ENCODE results near the gene STIM1. TPM values are rescaled to one million over a fixed set of nuclear protein-coding genes. Genes with fewer than 3 reads are reported as not detected.

The STIM1 gene
- total RNA-seq, 1 experiment from 2014 or later: 15.2 TPM

- Mint-ChIP-seq H3K36me3 (ENCODE audit: insufficient read depth in 1 of 3, low read depth in 3 of 3) (no peaks in the 10 kb centered on the region), H3K27me3 (ENCODE audit: low read depth) (no peaks in the 10 kb centered on the region), H3K27ac (no peak overlapping the region), H3K4me3 (no peak overlapping the region), H3K9me3 (no peaks in the 10 kb centered on the region), H3K4me1 (no peaks in the 10 kb centered on the region)
- Histone ChIP-seq H4K20me1 (ENCODE audit: control insufficient read depth, insufficient read depth, insufficient read length) (no peaks in the 10 kb centered on the region), H2BK5ac (ENCODE audit: insufficient read length, low read length) (no peak overlapping the region), H3K9me3 (ENCODE audit: control insufficient read depth, low read depth, low read length) (no peaks in the 10 kb centered on the region), H3K14ac (ENCODE audit: insufficient read depth, low read length) (no peak overlapping the region), H2AFZ (ENCODE audit: low read length) (no peak overlapping the region), H2BK20ac (ENCODE audit: low read depth, low read length, poor library complexity, severe bottlenecking) (no peak overlapping the region), H4K8ac (replicated peaks; ENCODE audit: insufficient read length, low read depth, low read length) (no peak overlapping the region), H4K5ac (ENCODE audit: insufficient read length, low read depth, low read length) (no peak overlapping the region), H2BK15ac (ENCODE audit: low read depth, low read length) (no peak overlapping the region), H2BK120ac (ENCODE audit: low read depth, low read length, poor library complexity, severe bottlenecking) (no peak overlapping the region), H3K79me2 (ENCODE audit: insufficient read depth, low read length) (no peaks in the 10 kb centered on the region), H4K91ac (ENCODE audit: insufficient read length, low read depth, low read length) (no peak overlapping the region), H3K18ac (ENCODE audit: insufficient read length, low read depth, low read length) (no peak overlapping the region), H3K4me1 (ENCODE audit: insufficient read depth, low read length) (no peaks in the 10 kb centered on the region), H3K56ac (ENCODE audit: insufficient read length, low read depth, low read length) (no peak overlapping the region), H3K23ac (ENCODE audit: insufficient read length, low read depth, low read length) (no peak overlapping the region), H3K9ac (ENCODE audit: extremely low read depth, insufficient read length, low read length) (no peak overlapping the region), H3K4ac (ENCODE audit: low read depth, low read length) (no peak overlapping the region), H2BK12ac (ENCODE audit: insufficient read length, low read depth, low read length) (no peak overlapping the region), H3K79me1 (ENCODE audit: insufficient read depth, low read depth, low read length, poor library complexity, severe bottlenecking) (no peaks in the 10 kb centered on the region), H2AK5ac (ENCODE audit: insufficient read length, low read length) (no peak overlapping the region), H3K4me2 (ENCODE audit: insufficient read depth, insufficient read length, low read length) (no peak overlapping the region), H3K27me3 (ENCODE audit: insufficient read depth, low read length) (no peaks in the 10 kb centered on the region), H3T11ph (ENCODE audit: low read length) (no peak overlapping the region), H3K23me2 (ENCODE audit: insufficient read length, low read depth, low read length, poor library complexity, severe bottlenecking) (no peaks in the 10 kb centered on the region), H3K27ac (ENCODE audit: insufficient read length, low read depth, low read length) (no peak overlapping the region)
- DNase-seq: no peak
- TF ChIP-seq, protein P1, sequence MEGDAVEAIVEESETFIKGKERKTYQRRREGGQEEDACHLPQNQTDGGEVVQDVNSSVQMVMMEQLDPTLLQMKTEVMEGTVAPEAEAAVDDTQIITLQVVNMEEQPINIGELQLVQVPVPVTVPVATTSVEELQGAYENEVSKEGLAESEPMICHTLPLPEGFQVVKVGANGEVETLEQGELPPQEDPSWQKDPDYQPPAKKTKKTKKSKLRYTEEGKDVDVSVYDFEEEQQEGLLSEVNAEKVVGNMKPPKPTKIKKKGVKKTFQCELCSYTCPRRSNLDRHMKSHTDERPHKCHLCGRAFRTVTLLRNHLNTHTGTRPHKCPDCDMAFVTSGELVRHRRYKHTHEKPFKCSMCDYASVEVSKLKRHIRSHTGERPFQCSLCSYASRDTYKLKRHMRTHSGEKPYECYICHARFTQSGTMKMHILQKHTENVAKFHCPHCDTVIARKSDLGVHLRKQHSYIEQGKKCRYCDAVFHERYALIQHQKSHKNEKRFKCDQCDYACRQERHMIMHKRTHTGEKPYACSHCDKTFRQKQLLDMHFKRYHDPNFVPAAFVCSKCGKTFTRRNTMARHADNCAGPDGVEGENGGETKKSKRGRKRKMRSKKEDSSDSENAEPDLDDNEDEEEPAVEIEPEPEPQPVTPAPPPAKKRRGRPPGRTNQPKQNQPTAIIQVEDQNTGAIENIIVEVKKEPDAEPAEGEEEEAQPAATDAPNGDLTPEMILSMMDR (conservative IDR thresholded peaks at IDR 0.05): no peak
- WGBS (ENCODE audit: extremely low coverage, insufficient read length, low lambda C conversion rate): no CpG with 5 or more reads among the region's 1 CpG
These were observed 107.0 kb downstream of the STIM1 start for GRCh38 chr11:3962406-3962840.

Data from H9 (cell line).